Duodenal mucosa (tissue), 2 donors: ENCODE results near the gene LMAN1L.
A peak's percentile ranks its signal among the peaks of the same experiment; 100 is the strongest.

Experiments
- H3K27ac ChIP-seq: one replicate; pipeline ENCODE4 v1.7.0; 2013; ENCODE audit warnings: low read depth, low read length
- H3K27me3 ChIP-seq, 2 donors: one replicate each; pipeline ENCODE4 v1.7.0; 2013; ENCODE audit warnings: low read length in 2 of 2, control low read depth in 1 of 2; ENCODE audit not compliant: insufficient read depth in 2 of 2, control insufficient read depth in 1 of 2
- H3K36me3 ChIP-seq, 2 donors: one replicate each; pipeline ENCODE4 v1.7.0; 2013; ENCODE audit warnings: low read length in 2 of 2, control low read depth in 1 of 2; ENCODE audit not compliant: insufficient read depth in 2 of 2, control insufficient read depth in 1 of 2
- H3K4me1 ChIP-seq, 2 donors: one replicate each; pipeline ENCODE4 v1.7.0; 2013; ENCODE audit warnings: low read length in 2 of 2, control low read depth in 1 of 2; ENCODE audit not compliant: insufficient read depth in 2 of 2, control insufficient read depth in 1 of 2
- H3K4me3 ChIP-seq, 2 donors: one replicate each; pipeline ENCODE4 v1.7.0; 2013; ENCODE audit warnings: low read length in 2 of 2, low read depth in 1 of 2
- H3K9ac ChIP-seq, 2 donors: one replicate each; pipeline ENCODE4 v1.7.0; 2013; ENCODE audit warnings: low read length in 2 of 2, low read depth in 1 of 2
- H3K9me3 ChIP-seq, 2 donors: one replicate each; pipeline ENCODE4 v1.7.0; 2013; ENCODE audit warnings: low read length in 2 of 2, control low read depth in 1 of 2; ENCODE audit not compliant: control insufficient read depth in 1 of 2

LMAN1L gene

GRCh38 chr15:74788042-74788682 lies 24.5 kb upstream of the LMAN1L start:
- Histone ChIP-seq H3K27ac (peak overlapping the region; percentile 45), H3K27me3 (no peaks in the 10 kb centered on the region), H3K4me1 (peaks cover 95 to 99% of the 10 kb centered on the region in 2 donors), H3K36me3 (peaks cover 4 to 17% of the 10 kb centered on the region in 2 donors), H3K9me3 (no peaks in the 10 kb centered on the region), H3K4me3 (peak overlapping the region; percentile 57 to 67), H3K9ac (peak overlapping the region; percentile 22 to 71)

- Histone ChIP-seq H3K9ac (peak overlapping the region; percentile 40 to 71), H3K4me1 (peaks cover 93 to 98% of the 10 kb centered on the region in 2 donors), H3K27ac (peak overlapping the region; percentile 45)
These were observed 23.9 kb upstream of the LMAN1L start for GRCh38 chr15:74788683-74789151.

GRCh38 chr15:74789171-74789631 lies 23.4 kb upstream of the LMAN1L start:
- H3K4me1 ChIP-seq, result peaks cover 89 to 95% of the 10 kb centered on the region in 2 donors
- H3K9me3 ChIP-seq, result no peaks in the 10 kb centered on the region
- peak overlapping the region; percentile 40 to 71 for H3K9ac ChIP-seq
- H3K36me3 ChIP-seq, result peaks cover 4 to 19% of the 10 kb centered on the region in 2 donors
- peak overlapping the region; percentile 57 to 67 for H3K4me3 ChIP-seq
- H3K27me3 ChIP-seq, result no peaks in the 10 kb centered on the region
- peak overlapping the region; percentile 45 for H3K27ac ChIP-seq

More at GRCh38 chr15:74788683-74789151, 23.9 kb upstream of the LMAN1L start:
- H3K36me3 ChIP-seq, result peaks cover 4 to 19% of the 10 kb centered on the region in 2 donors
- no peaks in the 10 kb centered on the region for H3K27me3 ChIP-seq
- no peaks in the 10 kb centered on the region for H3K9me3 ChIP-seq
- peak overlapping the region; percentile 57 to 67 for H3K4me3 ChIP-seq

DNA sequence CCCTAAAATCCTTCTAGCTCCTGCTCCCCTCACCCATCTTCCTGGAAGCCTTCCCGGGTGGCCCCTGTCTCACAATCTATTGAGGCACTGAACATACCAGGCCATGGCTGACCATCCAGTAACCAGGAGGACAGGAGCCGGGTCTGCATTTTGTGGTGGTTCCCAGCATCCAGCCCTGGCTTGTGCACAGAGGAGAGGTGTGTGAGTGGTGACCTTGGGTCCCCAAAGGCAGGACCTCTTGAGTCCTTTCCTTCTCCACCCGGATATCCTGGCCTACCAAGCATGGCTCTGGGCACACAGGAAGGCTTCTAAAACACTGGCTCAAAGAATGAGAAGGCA lies 22.9 kb upstream of the LMAN1L start:
- peaks cover 85 to 95% of the 10 kb centered on the region in 2 donors for H3K4me1 ChIP-seq
- H3K9me3 ChIP-seq, result no peaks in the 10 kb centered on the region
- peak overlapping the region; percentile 40 to 71 for H3K9ac ChIP-seq
- H3K4me3 ChIP-seq, result peak overlapping the region; percentile 57 to 67
- H3K27me3 ChIP-seq, result no peaks in the 10 kb centered on the region
- H3K36me3 ChIP-seq, result peaks cover 4 to 19% of the 10 kb centered on the region in 2 donors
- peak overlapping the region; percentile 45 for H3K27ac ChIP-seq

DNA sequence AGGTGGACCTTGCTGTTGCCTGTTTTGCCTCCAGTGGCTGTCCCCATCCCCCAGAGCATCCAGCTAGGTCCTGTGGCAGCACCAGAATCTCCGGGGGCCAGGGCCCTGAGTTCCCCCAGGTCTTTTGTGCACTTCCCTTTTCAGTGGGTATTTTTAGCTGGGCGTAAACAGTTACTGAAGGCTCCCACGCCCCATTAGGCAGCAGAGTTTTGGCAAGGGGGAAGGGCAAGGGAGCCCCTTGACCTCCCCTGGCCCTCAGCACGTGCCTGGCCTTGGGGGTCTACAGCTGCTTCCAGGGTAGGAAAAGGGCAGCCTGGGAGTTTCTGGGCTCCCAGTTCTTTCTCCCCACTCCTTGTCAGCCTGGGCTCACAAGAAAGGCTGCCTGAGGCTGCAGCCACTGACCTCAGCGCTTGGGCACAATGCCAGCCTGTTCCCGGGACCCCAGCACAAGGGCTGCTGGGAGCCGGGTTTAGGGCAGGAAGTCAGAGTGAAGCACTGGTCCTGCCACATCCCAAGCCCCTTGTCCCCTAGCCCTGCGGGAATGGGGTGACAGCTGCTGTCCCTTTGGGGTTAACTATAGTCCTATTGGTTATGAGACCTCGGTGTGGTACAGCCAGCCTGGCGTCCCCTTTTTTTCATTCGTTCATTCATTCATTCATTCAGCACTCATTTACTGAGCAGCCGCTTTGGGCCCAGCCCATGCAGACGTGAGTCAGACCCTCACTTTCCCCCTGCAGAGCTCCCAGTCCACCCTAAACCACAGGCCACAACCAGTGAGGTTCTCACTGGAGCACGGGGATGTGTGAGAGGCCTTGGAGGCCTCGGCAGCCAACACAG lies 22.3 kb upstream of the LMAN1L start:
- peak overlapping the region; percentile 45 for H3K27ac ChIP-seq
- no peaks in the 10 kb centered on the region for H3K27me3 ChIP-seq
- H3K4me3 ChIP-seq, result peak overlapping the region; percentile 57 to 67
- H3K9me3 ChIP-seq, result no peaks in the 10 kb centered on the region
- peaks cover 4 to 15% of the 10 kb centered on the region in 2 donors for H3K36me3 ChIP-seq
- peaks cover 83 to 95% of the 10 kb centered on the region in 2 donors for H3K4me1 ChIP-seq
- H3K9ac ChIP-seq, result peak overlapping the region; percentile 40 to 71

- Histone ChIP-seq H3K9ac (no peak overlapping the region), H3K27me3 (no peaks in the 10 kb centered on the region), H3K9me3 (no peaks in the 10 kb centered on the region), H3K4me3 (no peak overlapping the region), H3K27ac (no peak overlapping the region), H3K4me1 (peaks cover 78 to 92% of the 10 kb centered on the region in 2 donors), H3K36me3 (peaks cover 4 to 12% of the 10 kb centered on the region in 2 donors)
These were observed 21.6 kb upstream of the LMAN1L start for GRCh38 chr15:74791007-74791406.

DNA sequence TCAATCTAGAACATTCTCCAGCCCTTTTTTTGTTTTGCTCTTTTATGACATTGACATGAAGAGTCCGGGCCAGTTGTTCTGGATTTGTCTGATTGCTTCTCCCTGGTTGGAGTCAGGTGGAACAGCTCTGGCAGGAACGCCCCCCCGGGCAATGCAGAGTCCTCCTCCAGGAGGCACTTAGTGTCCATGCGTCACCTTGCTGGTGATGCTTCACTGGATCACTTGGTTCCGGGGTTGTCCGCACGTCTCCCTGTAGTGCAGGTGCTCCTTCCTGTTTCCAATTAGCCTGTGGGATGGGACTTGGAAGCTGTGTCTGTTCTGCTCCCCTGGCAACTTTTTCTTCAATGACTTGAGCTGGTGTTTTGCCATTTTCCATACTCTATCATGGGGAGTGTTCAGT lies 21.0 kb upstream of the LMAN1L start:
- Histone ChIP-seq H3K27ac (no peak overlapping the region), H3K4me1 (peaks cover 72 to 85% of the 10 kb centered on the region in 2 donors)

DNA sequence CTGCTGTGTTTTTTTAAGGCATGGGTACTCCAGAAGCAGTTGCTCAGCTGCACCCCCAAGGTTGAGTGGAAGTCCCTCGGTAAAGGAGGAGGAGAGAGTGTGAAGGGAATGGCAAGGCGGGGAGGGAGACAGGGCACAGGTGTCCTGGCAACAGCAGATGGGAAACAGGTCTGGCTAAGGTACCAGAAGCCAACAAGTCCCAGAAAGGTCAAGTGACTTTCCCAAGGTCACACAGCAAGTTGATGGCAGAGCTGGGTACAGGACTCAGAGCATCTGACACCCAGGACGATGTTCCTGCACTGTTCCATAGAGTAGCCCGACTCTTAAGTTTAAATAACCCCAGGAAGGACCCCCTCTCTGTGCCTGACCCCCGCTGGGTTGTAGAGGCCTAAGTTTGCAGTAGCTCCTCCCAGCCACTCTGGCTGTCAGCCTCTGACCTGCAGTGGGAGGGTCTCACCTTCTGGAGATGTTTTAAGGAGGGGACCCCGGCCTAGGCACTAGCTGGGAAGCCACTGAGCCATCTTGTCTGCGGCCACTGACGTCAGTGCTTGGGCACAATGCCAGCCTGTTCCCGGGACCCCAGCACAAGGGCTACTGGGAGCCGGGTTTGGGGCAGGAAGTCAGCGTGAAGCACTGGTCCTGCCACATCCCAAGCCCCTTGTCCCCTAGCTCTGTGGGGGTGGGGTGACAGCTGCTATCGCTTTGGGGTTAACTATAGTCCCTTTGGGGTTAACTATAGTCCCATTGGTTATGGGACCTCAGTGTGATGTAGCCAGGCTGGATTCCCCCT lies 20.2 kb upstream of the LMAN1L start:
- Histone ChIP-seq H3K9ac (peak overlapping the region in 1 of 2 donors; percentile 27), H3K4me1 (peaks cover 64 to 78% of the 10 kb centered on the region in 2 donors)

More for the DNA sequence above, 21.0 kb upstream of the LMAN1L start:
- no peak overlapping the region for H3K4me3 ChIP-seq
- no peaks in the 10 kb centered on the region for H3K9me3 ChIP-seq
- H3K9ac ChIP-seq, result no peak overlapping the region
- H3K27me3 ChIP-seq, result no peaks in the 10 kb centered on the region
- peaks cover under 1 to 10% of the 10 kb centered on the region in 2 donors for H3K36me3 ChIP-seq

DNA sequence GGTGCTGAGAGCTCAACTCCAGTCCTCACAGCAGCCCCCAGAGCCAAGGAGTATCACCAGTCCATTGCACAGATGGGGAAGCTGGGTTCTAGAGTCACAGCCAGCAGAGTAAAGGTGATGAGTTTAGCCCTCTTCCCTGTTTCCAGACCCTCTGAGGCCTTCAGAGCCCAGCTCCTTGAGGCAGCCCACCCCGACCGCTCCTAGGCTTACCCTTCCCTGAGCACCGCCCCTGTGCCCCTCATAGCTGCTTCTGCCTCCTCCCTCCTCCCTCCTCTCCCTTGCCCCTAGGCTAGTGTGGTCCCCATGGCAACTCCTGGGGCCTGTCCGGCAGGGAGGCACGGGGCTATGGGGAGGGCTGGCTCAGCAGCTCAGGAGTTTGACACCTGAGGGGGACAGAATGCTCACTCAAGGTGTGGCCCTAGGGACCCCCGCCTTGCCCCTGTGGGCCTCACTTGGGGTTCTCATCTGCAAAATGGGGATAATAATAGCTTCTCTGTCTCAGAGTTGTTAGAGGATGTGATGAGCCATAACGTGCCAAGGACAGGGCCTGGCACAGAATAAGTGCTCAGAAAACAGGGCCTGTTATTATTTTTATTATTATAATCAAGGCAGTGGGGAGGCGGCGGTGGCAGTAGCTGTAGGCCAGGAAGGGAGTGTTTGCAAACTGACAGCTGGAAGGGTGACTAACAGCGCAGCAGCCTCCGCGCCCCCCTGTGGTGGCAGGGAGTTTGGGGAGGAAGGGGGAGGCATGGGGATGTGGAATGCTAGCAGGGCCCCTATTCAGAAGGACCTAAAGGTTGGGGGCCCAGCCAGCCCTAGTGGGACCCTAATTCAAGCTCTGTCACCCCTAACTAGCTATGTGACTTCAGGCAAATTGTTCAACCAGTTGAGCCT lies 19.3 kb upstream of the LMAN1L start:
- H3K4me1 ChIP-seq, result peaks cover 64 to 78% of the 10 kb centered on the region in 2 donors
- H3K27me3 ChIP-seq, result no peaks in the 10 kb centered on the region
- H3K9me3 ChIP-seq, result no peaks in the 10 kb centered on the region
- H3K27ac ChIP-seq, result no peak overlapping the region
- no peak overlapping the region for H3K4me3 ChIP-seq
- peaks cover 0 to 14% of the 10 kb centered on the region in 2 donors for H3K36me3 ChIP-seq
- H3K9ac ChIP-seq, result no peak overlapping the region

More for the DNA sequence above, 20.2 kb upstream of the LMAN1L start:
- H3K27ac ChIP-seq, result no peak overlapping the region
- peaks cover 0 to 10% of the 10 kb centered on the region in 2 donors for H3K36me3 ChIP-seq
- no peaks in the 10 kb centered on the region for H3K9me3 ChIP-seq
- no peaks in the 10 kb centered on the region for H3K27me3 ChIP-seq
- no peak overlapping the region for H3K4me3 ChIP-seq
